ENCODE results near the gene NME7.

GRCh38 chr1:169327875-169328274, 39.7 kb downstream of the NME7 start:
- no peak for TF ChIP-seq CTCF (IDR thresholded peaks at IDR 0.05 in 8 of 11, conservative IDR thresholded peaks at IDR 0.05 in 3 of 11)
- no peak for TF ChIP-seq POLR2A (IDR thresholded peaks at IDR 0.05)
- no peak for TF ChIP-seq POLR2AphosphoS5 (IDR thresholded peaks at IDR 0.05)
